SKM-1 treated with dmso at 0.1 percent for 144 hours (cell line): ENCODE results near the gene MSI2.

Experiments
- DNase-seq: peaks from one replicate; lab custom pipeline; 2025; ENCODE audit not compliant: unreplicated experiment; lab: John Stamatoyannopoulos, UW

The MSI2 gene

DNA sequence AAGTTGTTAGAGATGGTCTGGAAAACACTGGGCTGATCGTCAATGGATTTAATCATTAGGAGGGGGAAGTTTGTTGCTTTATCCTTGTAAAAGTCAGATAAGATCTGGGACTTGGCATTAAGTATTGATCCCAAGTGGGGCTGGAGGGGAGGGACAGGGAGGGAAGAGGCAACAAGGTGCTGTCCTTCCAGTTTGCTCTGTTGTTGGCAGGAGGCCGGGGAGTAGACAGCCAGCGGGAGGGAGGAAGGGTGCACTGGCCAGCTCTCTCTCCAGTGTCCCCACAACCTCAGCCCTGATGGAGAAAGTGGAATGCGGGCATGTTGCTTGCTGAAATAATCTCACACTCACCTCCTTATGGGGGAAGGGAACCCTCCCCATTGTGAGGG, 278.5 kb downstream of the MSI2 start:
- no peak for DNase-seq

DNA sequence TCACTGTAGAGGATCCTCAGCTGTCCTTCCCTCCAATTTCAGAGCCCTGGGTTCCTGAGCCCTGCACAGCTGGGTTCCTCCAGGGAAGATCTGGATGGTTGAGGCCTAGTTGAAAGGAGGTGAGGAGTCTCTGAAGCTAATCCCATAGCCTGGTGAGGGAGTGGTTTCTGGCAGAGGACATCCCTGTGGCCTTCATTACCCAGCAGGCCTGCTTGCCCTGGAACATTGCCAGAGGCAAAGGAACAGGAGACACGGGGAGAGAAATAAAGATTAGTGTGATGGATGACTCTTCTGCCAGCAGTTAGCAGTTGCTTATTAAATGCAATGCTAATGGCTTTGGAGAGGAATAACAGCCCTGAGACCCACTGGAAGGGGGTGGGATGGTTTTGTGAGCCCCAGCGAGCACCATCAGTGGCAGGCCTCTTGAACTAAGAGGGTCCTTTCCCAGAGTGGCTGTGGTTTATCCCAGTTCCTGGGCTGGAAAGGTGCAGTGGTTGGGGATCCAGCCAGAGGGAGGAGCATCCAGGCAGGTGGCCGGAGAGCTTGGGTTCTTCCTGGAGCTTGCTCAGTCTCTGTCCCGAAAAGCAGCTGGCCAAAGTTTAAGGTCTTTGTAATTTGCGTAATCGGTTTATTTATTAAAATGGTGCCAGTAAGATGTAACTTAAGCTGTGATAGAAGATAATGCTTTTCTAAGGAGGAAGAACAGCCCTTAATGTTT, 279.1 kb downstream of the MSI2 start:
- DNase-seq, result no peak

DNA sequence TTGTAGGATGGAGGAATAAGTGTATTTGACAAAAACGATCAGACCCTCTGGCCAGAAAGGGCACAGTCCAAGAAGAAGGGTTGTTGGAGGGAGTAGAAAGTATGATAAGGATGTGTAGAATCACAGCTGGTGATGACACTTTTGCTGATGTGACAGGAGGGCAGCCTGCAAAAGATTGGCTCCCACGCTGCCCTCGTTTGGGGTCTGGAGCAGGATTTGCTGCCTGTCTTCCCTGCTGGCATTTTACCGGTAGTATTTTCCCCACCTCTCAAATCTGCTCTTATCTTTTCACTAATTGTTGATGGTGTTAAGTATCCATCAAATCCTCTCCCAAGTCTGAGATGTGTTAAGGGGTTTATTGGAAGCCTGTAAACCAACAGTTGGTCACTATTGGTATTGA, 280.0 kb downstream of the MSI2 start:
- DNase-seq, result no peak

DNA sequence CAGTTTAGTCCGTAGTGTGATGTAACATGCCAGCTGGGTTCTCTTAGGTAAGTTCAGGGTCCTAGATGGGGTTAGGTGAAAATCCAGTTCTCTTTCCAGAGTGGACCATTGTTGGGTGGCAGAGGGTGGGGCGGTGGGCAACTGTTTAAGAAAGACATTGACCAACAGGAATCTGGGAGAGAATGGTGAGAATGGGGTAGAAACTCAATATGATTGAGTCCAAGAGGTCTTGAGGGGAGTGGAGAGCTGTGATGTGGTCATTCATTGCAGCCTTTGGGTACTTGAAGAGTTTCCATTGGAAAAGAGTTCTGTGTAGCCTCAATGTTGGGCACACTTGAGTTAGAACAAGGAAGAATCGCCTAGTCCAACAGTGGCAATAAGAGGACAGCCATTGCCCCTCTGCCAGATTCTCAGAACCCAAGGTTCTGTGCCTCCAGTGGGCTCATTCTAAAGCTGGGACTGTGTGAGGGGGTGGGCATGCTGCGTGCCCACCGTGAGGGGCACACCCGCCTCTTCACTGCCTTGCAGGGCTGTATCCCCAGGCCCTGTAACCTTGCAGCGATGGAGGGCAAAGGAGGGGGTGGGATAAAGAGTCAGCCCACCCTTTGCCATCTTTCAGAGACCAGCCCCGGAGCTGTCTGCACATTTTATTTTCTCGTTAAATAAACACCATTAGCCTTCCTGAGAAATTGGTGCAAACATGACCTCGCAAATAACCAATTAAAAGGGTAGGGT, 280.6 kb downstream of the MSI2 start:
- DNase-seq, result no peak

DNA sequence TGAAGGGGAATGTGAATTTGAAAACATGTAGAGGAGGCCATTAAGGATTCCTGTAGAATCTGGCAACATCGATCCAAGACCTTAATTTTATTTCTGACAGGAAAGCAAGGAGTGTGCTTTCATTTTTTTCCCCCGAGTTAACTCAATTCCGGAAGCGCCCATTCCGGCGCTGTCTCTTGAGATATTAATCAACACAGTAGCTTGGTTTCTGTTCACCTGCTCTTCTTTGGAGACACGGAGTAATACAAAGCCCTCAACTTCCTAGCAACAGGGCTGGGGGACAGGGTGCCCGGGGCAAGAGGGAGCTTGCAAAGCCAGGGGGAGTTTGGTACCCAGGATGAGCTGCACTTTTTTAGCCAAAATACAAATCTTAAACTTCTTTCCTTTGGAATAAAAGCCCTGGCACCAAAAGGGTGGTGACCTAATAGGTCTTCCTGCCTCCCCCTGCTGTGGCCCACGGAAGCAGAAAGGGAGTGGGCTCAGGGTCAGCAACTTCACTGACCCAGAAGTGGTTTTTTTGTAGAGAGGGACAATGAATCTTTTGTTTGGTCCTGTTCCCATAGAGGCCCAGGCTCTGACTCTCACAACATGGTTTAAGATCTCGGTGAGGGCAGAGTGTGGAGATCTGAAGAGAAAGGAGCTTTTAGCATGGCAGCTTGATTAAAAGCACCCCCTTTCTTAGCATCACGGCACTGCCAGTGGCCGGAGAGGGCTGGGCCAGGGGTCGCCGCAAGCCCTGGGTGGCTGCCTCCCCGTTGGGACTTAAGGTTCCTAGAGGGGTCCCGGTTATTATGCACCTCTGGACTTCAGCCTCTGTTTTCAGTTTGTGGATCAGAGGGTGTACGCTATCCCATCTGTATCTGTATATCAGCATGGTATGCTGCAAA, 281.4 kb downstream of the MSI2 start:
- DNase-seq, result no peak

DNA sequence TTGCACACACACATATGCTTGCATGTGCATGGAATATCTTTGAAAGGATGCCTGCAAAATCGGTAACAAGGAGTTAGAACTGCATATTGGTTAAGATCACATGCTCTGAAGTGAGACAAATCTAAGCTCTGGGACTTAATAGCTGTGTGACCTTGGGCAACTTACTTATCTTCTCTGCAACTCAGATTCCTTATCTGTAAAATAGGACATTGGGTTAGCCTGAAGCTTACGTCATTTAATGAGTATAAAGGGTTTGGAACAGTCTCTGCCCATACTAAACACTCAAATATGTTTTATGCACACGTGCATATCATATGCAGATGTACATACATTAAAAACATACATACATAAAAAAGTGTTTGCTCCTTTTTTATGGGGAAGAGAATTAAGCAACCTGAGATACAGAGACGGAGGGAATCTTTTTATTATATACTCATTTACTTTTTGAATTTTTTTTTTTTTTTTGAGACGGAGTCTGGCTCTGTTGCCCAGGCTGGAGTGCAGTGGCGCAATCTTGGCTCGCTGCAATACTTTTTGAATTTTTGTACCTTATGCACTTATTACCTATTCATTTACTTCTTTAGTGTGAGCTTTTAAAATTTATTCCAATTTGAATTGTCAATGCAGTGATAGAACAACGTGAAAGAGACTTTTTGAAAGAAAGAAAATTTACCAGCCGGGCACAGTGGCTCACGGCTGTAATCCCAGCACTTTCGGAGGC, 282.6 kb downstream of the MSI2 start:
- DNase-seq, result no peak

DNA sequence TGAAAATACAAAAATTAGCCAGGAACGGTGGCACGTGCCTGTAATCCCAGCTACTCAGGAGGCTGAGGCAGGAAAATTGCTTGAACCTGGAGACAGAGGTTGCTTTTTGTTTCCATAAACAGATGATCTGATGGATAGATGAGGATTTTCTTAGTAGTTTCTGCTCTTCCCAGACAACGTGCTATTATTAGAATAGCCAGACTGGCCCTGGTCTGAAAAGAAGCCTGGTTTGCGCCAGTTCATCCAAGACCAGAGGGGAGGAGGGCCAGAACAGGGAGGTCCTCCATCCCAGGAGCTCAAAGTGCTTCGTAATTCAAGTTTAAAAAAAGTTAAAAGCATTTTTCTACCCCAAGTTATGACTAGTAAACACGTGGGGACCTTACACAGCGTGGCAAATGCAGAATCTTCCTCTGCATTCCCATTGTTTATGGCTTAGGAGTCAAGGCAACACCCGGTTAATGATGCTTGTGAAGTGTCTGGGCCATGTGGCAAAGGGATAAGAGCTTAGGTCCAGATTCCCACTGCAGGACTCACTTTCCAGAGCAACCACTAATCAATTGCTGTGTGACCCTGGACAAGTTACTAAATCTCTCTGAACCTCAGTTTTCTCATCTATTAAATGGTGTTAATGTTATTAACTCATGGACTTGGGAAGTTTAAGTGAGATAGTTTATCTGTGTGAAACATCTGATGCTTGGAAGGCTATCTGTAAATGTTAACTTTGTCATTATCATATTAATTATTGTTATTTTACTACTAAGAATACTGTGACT, 283.4 kb downstream of the MSI2 start:
- DNase-seq, result no peak

DNA sequence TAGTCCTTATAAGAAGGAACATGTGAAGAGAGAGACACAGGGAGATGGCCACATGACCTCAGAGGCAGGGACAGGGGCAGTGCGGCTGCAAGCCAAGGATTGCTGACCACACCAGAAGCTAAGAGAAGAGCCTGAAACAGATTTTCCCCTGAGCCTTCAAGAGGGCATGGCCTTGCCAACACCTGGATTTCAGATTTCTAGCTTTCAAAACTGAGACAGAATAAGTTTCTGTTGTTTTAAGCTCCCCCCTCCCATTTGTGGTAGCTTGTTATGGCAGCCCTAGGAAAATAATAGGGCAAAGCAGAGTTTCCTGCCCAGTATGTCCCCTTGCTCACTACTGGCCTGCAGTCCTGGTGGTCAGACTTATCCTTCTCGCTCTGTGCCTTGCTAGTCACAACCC, 284.3 kb downstream of the MSI2 start:
- DNase-seq, result no peak

DNA sequence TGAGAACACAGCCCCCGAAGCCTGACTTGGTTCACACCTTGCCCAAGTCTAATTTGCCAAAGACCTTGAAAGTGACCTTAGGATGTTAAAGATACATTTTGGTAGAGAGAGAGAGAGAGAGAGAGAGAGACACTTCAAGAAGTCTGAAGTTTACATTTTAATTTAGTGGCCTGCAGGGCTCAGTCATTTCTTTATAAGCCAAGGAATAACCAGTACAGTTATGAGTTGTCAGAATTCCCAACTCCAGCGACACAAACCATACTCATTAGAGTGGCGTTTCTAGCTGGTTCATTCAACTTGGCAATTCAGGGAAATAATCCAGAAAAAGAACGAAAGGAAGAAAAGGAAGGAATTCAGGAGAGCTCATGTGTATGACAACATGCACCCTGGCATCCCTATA, 284.7 kb downstream of the MSI2 start:
- no peak for DNase-seq

DNA sequence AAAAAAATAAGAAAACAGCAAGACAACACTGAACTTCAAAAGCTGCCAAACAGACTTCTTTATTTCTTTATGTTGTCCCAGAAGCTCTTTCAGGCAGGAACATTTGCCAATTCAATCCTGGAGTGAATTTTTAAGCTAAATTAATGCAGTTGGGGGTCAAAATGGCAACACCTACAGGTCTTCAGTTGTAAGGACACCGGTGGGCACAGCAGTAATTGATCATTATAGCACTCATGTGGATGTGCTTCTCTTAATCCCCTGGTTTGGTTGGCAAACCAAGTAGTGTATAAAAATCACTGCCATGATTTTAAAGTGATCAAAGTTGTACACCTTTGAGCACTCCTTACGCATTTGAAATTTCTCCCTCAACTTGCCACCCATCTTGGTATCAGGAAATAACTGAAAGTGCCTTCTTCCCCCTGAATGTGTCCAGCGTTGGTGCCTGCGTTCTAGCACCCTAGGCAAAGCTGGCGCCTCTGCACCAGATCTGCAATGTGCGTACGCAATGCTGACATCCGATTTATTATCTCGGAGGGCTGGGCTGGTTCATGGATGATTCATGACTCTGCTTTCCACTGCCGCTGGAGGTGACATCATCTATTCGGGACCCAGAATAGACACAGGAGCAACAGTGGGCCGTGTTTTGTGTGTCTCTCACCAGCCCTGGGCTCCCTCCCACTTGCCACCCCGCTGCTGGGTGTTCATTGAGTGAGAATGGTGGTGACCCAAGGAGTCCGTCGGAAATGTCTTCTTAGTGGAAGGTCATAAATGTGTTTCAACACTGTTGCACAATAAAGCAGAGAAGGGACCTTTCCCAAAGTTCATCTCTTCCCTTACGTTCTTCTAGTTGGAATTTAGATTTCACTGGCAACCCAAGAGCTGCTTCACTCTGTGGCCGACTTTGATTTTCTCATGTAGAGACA, 285.4 kb downstream of the MSI2 start:
- no peak for DNase-seq

DNA sequence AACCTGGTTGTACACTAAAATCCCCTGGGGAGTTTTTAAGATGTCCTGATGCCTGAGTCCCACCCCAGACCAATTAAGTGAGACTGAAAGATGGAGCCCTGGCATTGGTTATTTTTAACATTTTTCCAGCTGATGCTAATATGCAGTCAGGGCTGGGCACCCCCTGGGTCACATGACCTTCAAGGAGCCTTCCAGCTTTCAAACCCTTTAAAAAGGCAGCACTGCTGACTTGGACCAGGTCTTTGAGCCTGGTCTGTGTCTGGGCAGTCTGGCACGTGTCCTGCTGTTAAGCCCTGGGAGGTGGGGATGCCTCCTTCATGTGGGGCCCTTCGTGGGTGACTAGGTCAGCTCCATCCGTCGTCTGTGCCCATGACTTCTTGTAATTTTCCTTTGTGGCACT, 286.2 kb downstream of the MSI2 start:
- no peak for DNase-seq

DNA sequence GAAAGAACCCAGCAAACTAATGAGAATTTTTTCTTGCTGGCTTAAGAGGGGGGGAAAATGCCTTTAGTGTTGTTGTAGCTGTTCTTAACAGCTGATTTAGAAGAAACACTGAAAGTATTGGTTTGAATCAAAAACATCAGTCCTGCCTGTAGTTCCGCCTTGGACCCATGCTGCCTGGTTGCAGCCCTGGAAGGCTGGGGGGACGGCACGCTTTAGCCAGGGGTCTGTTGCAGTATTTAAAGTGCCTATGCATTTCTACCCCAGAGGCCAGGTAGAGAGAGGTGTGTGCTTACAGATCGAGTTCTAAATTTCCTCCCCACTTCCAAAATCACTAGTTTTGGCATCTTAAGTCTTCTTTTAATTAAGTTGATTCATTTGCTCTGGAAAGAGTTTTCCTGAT, 286.9 kb downstream of the MSI2 start:
- DNase-seq, result no peak

DNA sequence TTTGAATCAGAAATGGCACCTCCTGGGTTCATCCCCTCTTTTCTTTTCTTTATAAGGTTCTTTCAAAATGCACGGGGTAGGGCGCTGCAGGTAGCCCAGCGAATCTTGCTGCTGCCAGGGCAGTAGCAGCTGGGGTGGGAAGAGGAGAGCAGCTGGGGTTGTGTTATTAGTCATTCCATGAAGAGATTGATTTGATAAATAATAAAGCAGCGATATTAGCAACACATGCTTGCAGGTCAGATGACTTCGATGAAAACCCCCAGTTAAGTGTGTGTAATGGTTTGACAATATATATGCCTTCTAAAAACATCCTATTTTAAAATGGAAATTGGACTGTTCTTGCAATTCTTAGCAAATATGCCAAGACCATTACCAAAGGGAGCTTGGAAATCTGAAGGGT, 288.1 kb downstream of the MSI2 start:
- DNase-seq, result no peak

DNA sequence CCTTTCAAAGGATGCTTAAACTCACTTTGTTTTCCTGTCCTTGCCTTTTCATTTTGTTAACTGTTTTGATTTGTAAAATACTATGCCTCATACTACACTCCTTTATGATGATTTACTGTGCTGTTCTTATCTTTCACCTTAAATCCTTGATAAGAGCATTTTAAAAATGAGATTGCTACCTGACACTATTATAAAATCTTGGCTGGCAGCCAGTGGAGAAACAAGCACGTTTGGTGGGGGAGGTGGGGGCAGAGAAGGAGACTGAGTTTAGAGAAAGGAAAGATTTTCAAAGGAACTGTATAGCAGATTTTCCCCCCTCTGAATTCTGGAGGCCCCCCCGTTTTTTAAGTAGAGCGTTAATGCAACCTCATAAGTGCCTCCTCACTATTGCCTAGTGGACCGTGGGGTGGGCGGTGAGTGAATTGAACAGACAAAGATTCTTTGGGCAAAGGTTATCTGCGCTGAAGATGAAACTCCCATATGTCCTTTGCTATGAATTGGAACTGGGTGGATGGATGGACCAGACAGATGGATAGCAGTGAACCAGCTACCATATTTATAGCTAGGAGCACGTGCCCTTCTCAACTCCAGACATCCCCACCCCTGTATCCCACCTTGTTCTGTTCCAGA, 288.6 kb downstream of the MSI2 start:
- no peak for DNase-seq

DNA sequence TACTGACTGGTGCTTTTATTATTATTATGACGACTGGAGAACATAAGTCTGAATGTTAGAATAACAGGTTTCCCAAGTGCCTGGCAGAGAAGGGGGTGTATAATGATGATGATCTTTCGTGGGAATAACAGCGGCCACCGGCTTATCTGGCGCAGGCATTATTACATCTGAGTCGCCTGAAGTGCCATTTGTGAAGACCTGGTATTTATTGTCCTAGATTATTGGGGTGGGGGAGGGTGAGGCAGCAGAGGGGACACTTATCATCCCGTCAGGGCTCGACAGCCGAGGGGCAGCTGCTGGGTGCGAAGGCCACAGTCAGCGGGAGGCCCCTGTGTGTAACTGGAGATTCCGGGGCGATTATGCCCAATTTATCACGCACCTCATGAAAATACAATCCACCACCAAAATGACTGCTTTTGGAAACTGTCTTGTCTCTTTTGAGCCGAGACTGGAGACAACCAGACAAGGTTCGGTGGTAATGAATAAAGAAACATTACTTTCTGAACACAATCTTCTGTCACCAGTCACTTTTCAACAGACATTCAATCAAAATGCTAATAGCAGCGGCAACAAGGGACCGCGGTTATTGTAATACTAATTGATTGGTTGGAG, 289.5 kb downstream of the MSI2 start:
- DNase-seq, result no peak

DNA sequence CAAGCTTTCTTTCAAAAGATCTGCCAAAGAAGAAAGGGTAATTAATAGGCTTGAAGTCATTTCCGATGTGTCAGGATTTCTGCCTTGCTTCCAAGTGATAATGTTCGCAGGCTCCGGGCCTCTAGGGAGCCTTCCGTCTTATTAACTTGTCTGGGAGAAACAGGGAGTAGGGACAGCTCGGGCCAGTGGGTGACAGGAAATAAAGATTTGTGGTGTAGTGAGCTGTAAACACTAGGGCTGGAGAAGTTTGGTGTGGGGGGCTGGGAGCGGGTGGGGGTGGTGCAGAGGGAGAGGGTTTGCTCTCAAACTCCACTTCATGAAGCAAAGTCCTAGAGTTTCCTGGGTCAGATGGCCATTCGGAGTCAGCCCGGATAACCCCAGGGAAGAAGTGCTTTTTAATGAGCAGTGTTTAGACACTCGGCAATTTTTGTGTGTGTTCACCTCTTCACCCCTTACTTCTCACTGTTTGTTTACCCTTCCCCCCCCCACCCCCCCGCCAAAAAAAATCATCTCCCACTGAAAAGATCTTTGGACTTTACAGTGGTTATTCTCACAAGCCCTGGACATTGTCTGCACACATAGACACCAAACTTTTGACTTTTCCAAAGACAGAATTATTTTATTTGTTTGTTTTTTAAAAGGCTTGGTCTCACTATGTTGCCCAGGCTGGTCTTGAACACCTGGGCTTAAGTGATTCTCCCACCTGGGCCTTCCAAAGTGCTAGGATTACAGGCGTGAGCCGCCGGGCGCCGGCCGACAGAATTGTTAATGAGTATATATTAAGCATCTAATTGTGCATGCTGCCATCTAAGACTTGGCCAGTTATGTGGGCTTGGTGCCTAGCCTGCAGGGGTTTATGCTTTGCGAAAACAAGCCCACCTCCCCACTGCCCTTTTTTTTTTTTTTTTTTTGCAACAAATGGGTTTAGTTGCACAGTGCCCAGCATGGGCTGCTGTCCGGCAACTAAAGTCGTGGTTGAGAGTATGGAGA, 292.4 kb downstream of the MSI2 start:
- DNase-seq, result no peak

DNA sequence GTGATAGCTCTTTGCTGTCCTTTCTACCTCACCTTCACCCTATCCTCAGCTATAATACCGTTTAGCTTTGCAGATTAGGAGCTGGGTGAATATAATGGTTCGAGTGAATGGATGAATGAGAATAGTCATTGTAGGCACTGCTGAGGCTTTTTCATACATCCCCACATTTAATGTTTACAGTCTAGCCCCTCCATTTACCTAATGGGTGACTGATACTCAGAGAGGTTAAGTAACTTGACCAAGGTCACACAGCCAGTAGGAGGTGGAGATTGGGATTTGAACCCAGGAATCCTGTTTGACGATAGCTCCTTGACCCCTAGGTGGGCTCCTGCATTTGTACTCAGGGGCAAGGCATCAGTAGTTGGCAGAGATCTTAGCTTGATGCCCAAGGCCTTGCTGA, 293.1 kb downstream of the MSI2 start:
- no peak for DNase-seq
